GM19099 (cell line): ENCODE results near the gene PPP4R1.

ENCODE experiments used
- POLR2A ChIP-seq: IDR thresholded peaks from 3 replicates; pipeline ENCODE4 v1.6.1; 2011; ENCODE audit warnings: low read depth; ENCODE audit not compliant: insufficient read length; ENCODE audit errors: extremely low read depth

PPP4R1 gene, protein sequence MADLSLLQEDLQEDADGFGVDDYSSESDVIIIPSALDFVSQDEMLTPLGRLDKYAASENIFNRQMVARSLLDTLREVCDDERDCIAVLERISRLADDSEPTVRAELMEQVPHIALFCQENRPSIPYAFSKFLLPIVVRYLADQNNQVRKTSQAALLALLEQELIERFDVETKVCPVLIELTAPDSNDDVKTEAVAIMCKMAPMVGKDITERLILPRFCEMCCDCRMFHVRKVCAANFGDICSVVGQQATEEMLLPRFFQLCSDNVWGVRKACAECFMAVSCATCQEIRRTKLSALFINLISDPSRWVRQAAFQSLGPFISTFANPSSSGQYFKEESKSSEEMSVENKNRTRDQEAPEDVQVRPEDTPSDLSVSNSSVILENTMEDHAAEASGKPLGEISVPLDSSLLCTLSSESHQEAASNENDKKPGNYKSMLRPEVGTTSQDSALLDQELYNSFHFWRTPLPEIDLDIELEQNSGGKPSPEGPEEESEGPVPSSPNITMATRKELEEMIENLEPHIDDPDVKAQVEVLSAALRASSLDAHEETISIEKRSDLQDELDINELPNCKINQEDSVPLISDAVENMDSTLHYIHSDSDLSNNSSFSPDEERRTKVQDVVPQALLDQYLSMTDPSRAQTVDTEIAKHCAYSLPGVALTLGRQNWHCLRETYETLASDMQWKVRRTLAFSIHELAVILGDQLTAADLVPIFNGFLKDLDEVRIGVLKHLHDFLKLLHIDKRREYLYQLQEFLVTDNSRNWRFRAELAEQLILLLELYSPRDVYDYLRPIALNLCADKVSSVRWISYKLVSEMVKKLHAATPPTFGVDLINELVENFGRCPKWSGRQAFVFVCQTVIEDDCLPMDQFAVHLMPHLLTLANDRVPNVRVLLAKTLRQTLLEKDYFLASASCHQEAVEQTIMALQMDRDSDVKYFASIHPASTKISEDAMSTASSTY

GRCh38 chr18:9614401-9615279, at the start of gene PPP4R1:
Gene PPP4R1 (minus strand): TSS chr18:9614559. CDS start chr18:9614484, 75 bp downstream.
- peak; percentile 61 for TF ChIP-seq POLR2A

DNA sequence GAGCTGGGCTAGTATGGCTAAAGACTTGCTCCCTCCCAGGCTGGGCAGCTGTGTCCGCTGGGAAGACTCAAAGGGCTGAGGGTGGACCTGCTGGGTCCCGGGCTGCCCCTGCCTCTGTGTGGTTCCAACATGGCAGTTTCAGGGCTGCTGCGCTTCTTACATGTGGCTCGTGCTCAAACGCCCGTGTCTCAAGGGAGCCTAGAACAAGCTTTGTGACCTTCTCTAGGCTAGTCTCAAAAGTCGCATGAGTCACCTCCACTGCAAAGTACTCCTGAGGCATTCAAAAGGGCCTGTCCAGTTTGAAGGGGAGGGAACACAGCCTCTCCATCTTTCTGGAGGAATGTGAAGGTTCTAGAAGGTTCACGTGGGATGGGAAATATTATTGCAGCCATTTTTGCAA, 49.0 kb upstream of the PPP4R1 start:
- TF ChIP-seq POLR2A, result no peak

DNA sequence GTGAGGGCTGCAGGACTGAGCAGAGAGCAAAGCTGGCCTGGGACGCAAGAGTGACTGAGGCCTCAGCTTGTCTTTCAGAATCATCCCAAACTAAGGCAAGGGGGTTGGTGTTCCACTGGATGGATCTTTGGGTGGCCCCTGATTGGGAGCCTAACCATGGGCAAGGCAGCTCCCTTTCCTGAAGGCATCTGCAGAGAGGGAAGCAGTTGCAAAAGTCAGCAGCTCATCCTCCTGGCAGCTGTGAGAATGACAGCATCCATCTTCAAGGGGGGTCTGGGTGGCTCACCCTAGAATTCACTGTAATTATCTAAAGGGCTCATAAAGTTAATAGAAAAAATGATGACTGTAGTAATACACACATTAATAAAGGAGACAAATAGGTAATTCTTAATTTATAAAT, 47.2 kb upstream of the PPP4R1 start:
- TF ChIP-seq POLR2A, result no peak

- no peak for TF ChIP-seq POLR2A
Observed at GRCh38 chr18:9659499-9660375, 45.4 kb upstream of the PPP4R1 start.

- TF ChIP-seq POLR2A, result no peak
Observed at GRCh38 chr18:9658087-9658641, 43.8 kb upstream of the PPP4R1 start.

DNA sequence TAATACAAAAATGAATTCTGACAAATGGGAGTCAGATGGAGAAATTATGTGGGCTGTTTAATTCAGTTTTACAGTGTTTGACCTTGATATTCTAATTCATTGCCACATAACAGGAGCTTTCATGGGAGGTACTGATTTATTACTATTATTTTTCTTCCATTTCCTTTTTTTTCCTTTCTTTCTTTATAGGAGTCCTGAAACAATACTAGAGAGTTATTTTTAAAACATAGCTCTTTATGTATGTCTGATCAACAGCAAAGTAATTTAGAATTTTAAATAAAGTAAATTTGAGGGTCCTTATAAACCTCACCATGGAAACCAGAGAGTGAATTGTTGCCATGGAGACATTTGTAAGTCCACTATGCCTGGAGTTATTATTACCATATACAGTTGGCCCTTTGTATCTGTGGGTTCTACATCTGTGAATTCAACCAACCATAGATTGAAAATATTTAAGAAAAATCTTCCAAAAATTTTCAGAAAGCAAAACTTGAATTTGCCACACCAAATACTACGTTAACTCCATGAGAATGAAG, 40.9 kb upstream of the PPP4R1 start:
- TF ChIP-seq POLR2A, result no peak

GRCh38 chr18:9653390-9653789, 39.0 kb upstream of the PPP4R1 start:
- no peak for TF ChIP-seq POLR2A

DNA sequence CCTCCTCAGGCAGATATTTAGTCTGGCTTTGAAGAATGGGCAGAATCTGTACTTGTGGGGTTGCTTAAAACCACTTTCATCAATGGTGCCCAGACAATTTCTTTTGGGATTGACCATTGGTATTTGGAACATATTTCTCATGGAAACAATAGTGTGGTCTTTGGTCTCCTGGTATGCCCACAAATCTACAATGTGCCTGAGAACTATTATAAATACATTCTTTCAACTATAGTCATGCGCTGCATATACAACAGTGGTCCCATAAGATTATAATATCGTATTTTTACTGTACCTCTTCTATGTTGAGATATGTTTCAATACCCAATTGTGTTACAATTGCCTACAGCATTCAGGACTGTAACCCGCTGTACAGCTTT, 34.8 kb upstream of the PPP4R1 start:
- TF ChIP-seq POLR2A, result no peak

DNA sequence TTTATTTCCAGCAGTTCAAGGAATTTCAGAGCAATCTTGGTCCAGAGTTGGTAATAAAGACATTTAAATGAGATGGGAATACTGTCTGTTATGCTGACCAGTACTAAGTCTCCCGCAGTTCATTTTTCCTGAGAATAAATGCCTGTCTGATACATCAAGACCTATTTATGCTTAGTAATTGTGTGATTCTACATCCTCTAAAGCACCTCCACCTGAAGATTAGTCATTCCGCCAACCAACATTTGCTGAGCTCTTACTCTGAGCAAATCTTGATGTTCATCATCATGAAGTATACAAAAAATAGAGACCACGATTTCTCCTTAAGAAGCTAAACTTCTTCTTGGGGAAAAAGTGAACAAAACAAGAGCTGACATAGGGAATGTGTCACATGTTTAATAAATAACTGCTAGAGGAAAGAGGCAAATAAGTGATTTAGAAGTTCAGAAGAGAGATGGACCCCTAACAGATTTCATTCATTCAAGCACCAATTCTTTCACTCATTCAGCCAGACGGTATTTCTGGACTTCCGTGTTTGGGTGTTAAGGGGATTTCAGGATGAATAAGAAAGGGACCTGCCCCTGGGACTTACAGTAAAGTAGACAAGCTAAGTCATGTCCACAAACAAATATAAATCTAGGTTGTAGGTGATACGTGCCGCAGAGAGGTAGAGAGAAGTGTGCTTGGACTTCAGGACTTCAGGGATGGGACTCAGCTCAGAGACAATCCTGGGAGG, 34.2 kb upstream of the PPP4R1 start:
- TF ChIP-seq POLR2A, result no peak

DNA sequence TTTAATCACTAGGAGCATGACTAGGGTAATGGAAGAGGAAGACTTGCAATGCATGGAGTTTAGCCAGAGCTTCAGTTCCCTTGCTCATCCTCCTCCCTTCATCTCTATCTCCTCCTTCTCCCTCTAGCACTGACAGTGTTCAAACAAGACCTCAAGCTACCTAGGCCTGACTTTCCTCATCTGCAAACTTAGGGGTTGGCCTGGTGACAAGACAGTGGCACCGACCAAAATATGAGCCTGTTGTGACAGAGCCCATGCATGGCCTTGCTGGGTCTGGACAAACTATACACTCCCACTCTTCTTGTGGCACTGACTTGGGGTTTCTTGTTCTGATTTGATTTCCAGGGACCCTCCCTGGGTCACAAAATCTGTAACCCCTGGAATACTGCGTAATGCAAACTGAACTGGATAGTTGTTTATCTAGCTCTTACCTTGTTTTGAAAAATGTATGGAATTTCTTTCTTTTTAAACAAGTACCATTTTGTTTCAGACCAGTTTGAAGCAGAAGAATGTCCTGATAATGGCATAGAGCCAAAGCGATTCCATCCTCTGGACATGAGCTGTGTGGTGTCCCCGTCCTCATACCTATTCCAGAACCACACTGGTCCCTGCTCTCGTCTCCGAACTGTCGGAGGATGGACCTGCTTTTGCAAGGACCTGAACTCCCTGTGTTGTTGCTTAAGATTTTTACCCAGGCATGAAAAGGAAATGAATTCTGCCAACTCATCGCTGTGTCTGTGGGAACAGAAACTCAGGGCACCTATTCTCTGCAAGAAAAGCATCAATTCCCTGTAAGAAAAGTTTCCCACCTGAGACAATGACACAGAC, 33.4 kb upstream of the PPP4R1 start:
- no peak for TF ChIP-seq POLR2A

- TF ChIP-seq POLR2A, result no peak
Observed at GRCh38 chr18:9643549-9643948, 29.2 kb upstream of the PPP4R1 start.

DNA sequence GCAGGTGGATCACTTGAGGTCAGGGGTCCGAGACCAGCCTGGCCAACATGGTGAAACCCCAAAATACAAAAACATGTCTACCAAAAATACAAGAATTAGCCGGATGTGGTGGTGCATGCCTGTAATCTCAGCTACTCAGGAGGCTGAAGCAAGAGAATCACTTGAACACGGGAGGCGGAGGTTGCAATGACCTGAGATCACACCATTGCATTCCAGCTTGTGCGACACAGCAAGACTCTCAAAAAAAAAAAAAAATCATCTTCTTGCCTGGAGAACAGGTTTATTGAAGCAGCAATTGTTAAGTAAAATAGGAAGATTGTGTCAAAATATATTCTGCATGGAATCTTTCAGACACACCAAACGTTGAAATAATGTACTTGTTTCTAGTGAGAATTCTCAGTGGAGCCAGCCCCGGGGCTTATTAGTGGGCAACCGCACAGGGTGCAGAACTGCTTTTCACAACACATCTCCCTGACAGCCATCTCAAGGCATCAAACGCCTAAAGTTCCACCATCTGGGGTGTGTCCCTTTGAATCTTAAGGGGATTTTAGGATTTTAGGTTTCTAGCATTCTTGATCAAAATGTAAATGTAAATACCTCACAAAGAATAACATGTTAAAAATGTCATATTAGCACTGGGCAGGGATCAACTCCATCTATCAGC, 28.6 kb upstream of the PPP4R1 start:
- no peak for TF ChIP-seq POLR2A

GRCh38 chr18:9638886-9639285, 24.5 kb upstream of the PPP4R1 start:
- no peak for TF ChIP-seq POLR2A
